Panc1 (cell line): ENCODE results near the gene FRYL. TPM values are rescaled to one million over a fixed set of nuclear protein-coding genes. Genes with fewer than 3 reads are reported as not detected.

Source experiments
- ATAC-seq: fragments of 200-7000 bp; cut with Tn5 transposase; 2 replicates; pipeline ENCODE4 v1.9.1; 2020; ENCODE audit warnings: mild to moderate bottlenecking, moderate library complexity
- BruUV-seq: library from RNA; stranded (reverse); fragments of 400-500 nt; replicated peaks from 2 replicates; lab custom pipeline; 2021; lab: Mats Ljungman, UMichigan
- CTCF ChIA-PET: fragments of 300-600 bp; sonication (Branson Sonifier 250); formaldehyde crosslinking; loops from one replicate; lab custom pipeline; 2022; ENCODE audit warnings: antibody characterized with exemption; lab: Charles Lee
- POLR2A ChIA-PET: fragments of 300-600 bp; sonication (Branson Sonifier 250); formaldehyde crosslinking; loops from one replicate; lab custom pipeline; 2022; ENCODE audit warnings: antibody characterized with exemption; lab: Charles Lee
- DNase-seq: peaks from one replicate; pipeline ENCODE4 v3.0.0-alpha.2; 2010; ENCODE audit warnings: low read depth, low spot score
- H3K27ac ChIP-seq: 2 replicates; pipeline ENCODE4 v1.5.1; 2011; ENCODE audit warnings: mild to moderate bottlenecking, low read length, inconsistent platforms
- H3K27me3 ChIP-seq: fragments of 200-500 bp; sonication (Bioruptor generic); 2 replicates; pipeline ENCODE4 v1.6.0; 2014; ENCODE audit warnings: low read length, inconsistent platforms; ENCODE audit not compliant: control insufficient read depth, insufficient read depth
- H3K36me3 ChIP-seq: fragments of 200-500 bp; sonication (Bioruptor generic); 2 replicates; pipeline ENCODE4 v1.5.1; 2014; ENCODE audit warnings: inconsistent platforms, mild to moderate bottlenecking, low read length, moderate library complexity; ENCODE audit not compliant: control insufficient read depth, insufficient read depth
- H3K4me1 ChIP-seq: 2 replicates; pipeline ENCODE4 v1.5.1; 2011; ENCODE audit warnings: inconsistent platforms, mild to moderate bottlenecking, low read length, moderate library complexity; ENCODE audit not compliant: control insufficient read depth, insufficient read depth
- H3K4me3 ChIP-seq, 2 experiments: 2 replicates each; pipeline ENCODE4 v1.5.1; 2011 to 2012; ENCODE audit warnings: low read depth in 2 of 2, low read length in 2 of 2, mild to moderate bottlenecking in 2 of 2, inconsistent platforms in 1 of 2, moderate library complexity in 1 of 2
- H3K9me3 ChIP-seq: fragments of 200-500 bp; sonication (Bioruptor generic); 2 replicates; pipeline ENCODE4 v1.5.1; 2014; ENCODE audit warnings: low read depth, mild to moderate bottlenecking, inconsistent platforms, low read length, moderate library complexity; ENCODE audit not compliant: control insufficient read depth, insufficient read depth
- CTCF ChIP-seq: fragments of 450-650 bp; IDR thresholded peaks from 2 replicates; pipeline ENCODE4 v1.5.1; 2017; ENCODE audit warnings: mild to moderate bottlenecking
- POLR2AphosphoS5 ChIP-seq: IDR thresholded peaks from 2 replicates; pipeline ENCODE4 v1.6.1; 2012; ENCODE audit warnings: mild to moderate bottlenecking, low read depth, low read length, moderate library complexity
- REST ChIP-seq, 2 experiments: IDR thresholded peaks; 2 replicates each; pipeline ENCODE4 v1.6.1; 2011 to 2012; ENCODE audit warnings: low read depth in 2 of 2, control low read depth in 1 of 2, low read length in 1 of 2, mild to moderate bottlenecking in 1 of 2, moderate library complexity in 1 of 2; ENCODE audit not compliant: insufficient read depth in 1 of 2
- SIN3A ChIP-seq: IDR thresholded peaks from 2 replicates; pipeline ENCODE4 v1.6.1; 2012; ENCODE audit warnings: low read depth, mild to moderate bottlenecking, low read length, moderate library complexity, borderline replicate concordance; ENCODE audit not compliant: insufficient read depth
- TCF7L2 ChIP-seq: IDR thresholded peaks from 2 replicates; pipeline ENCODE4 v1.6.1; 2011; ENCODE audit warnings: mild to moderate bottlenecking, low read depth, low read length, inconsistent platforms
- in situ Hi-C: cut with HindIII; loops from 2 replicates; pipeline ENCODE4 v1.10.0; 2016; ENCODE audit warnings: low sequenced_read_pairs, low pct_unique_long_range_greater_than_20kb
- intact Hi-C: fragments of 100-400 bp; cut with micrococcal nuclease; formaldehyde crosslinking; loops from one replicate; pipeline ENCODE4 v1.10.0; 2022; ENCODE audit not compliant: unreplicated experiment
- total RNA-seq: library from RNA; stranded (reverse); gene quantifications from one replicate; pipeline ENCODE4 v1.2.1, GENCODE V29; 2021; ENCODE audit not compliant: unreplicated experiment

FRYL gene
- total RNA-seq, 1 experiment from 2014 or later: 47.5 TPM

- CTCF ChIA-PET: no interaction called here
Observed at GRCh38 chr4:48813964-48814363, 33.9 kb upstream of the FRYL start.

GRCh38 chr4:48812866-48813265 lies 32.8 kb upstream of the FRYL start:
- TF ChIP-seq CTCF: no peak
- TF ChIP-seq POLR2AphosphoS5: no peak
- TF ChIP-seq TCF7L2: no peak
- no peak for TF ChIP-seq SIN3A
- no peak for TF ChIP-seq REST (IDR thresholded peaks at IDR 0.05; ENCODE audit: insufficient read depth in 1 of 2, low read depth in 2 of 2, low read length in 1 of 2)
- no TSS peak for BruUV-seq
- H3K4me1 ChIP-seq: no peaks in the 10 kb centered on the region
- no peaks in the 10 kb centered on the region for H3K27me3 ChIP-seq
- in situ Hi-C loops (no loop called here), intact Hi-C loops (no loop called here)
- H3K4me3 ChIP-seq: no peak overlapping the region
- DNase-seq: no peak
- H3K27ac ChIP-seq: no peak overlapping the region
- no peak for ATAC-seq
- no peaks in the 10 kb centered on the region for H3K9me3 ChIP-seq
- ChIA-PET POLR2A (no interaction called here), CTCF (no interaction called here)
- no peaks in the 10 kb centered on the region for H3K36me3 ChIP-seq

More at GRCh38 chr4:48813964-48814363, 33.9 kb upstream of the FRYL start:
- H3K4me1 ChIP-seq: no peaks in the 10 kb centered on the region
- no TSS peak for BruUV-seq
- no peaks in the 10 kb centered on the region for H3K27me3 ChIP-seq
- no peak overlapping the region for H3K4me3 ChIP-seq
- no peaks in the 10 kb centered on the region for H3K36me3 ChIP-seq
- no peak for ATAC-seq
- TF ChIP-seq REST (IDR thresholded peaks at IDR 0.05; ENCODE audit: insufficient read depth in 1 of 2, low read depth in 2 of 2, low read length in 1 of 2): no peak
- no peak for TF ChIP-seq TCF7L2
- no peak for TF ChIP-seq POLR2AphosphoS5
- no peak for TF ChIP-seq SIN3A
- in situ Hi-C loops (no loop called here), intact Hi-C loops (no loop called here)
- no peaks in the 10 kb centered on the region for H3K9me3 ChIP-seq
- DNase-seq: no peak
- POLR2A ChIA-PET: no interaction called here
- no peak overlapping the region for H3K27ac ChIP-seq
